Subcutaneous adipose tissue (tissue), 4 donors: ENCODE results near the gene ADCY9. TPM values are rescaled to one million over a fixed set of nuclear protein-coding genes. Genes with fewer than 3 reads are reported as not detected.

ENCODE experiments used
- total RNA-seq, 4 donors: library from RNA; depleted of rRNA; stranded (reverse); fragments of >200 nt; gene quantifications; one replicate each; pipeline ENCODE4 v1.1.0, GENCODE V29; 2016
- TF ChIP-seq, protein P1 (sequence below): fragments of 450-650 bp; IDR thresholded peaks from one replicate; pipeline ENCODE4 v1.5.1; 2016; ENCODE audit warnings: low read depth, mild to moderate bottlenecking, control low read depth, antibody characterized with exemption, moderate library complexity

Gene ADCY9
- total RNA-seq, 4 donors from 2014 or later: 9.5 to 16.4 (median 9.8) TPM

DNA sequence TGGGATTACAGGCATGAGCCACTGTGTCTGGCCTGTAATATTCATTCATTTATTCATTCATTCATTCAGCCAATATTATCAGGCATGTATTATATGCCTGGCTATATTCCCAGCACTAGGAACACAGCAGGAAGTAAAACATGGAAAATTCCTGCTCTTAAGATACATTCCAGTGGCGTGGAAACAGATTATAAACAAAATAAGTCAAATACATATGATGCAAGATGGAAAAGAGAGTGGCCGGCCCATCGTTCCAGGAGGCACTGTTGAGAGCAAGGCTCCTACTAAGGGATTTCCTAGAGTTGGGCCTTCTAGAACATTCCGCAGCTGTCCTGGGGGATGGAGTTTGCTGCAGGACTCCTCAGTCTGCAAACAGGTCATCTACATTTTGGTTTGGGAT is 17.7 kb downstream of the ADCY9 start:
- TF ChIP-seq, protein P1, sequence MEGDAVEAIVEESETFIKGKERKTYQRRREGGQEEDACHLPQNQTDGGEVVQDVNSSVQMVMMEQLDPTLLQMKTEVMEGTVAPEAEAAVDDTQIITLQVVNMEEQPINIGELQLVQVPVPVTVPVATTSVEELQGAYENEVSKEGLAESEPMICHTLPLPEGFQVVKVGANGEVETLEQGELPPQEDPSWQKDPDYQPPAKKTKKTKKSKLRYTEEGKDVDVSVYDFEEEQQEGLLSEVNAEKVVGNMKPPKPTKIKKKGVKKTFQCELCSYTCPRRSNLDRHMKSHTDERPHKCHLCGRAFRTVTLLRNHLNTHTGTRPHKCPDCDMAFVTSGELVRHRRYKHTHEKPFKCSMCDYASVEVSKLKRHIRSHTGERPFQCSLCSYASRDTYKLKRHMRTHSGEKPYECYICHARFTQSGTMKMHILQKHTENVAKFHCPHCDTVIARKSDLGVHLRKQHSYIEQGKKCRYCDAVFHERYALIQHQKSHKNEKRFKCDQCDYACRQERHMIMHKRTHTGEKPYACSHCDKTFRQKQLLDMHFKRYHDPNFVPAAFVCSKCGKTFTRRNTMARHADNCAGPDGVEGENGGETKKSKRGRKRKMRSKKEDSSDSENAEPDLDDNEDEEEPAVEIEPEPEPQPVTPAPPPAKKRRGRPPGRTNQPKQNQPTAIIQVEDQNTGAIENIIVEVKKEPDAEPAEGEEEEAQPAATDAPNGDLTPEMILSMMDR: no peak

DNA sequence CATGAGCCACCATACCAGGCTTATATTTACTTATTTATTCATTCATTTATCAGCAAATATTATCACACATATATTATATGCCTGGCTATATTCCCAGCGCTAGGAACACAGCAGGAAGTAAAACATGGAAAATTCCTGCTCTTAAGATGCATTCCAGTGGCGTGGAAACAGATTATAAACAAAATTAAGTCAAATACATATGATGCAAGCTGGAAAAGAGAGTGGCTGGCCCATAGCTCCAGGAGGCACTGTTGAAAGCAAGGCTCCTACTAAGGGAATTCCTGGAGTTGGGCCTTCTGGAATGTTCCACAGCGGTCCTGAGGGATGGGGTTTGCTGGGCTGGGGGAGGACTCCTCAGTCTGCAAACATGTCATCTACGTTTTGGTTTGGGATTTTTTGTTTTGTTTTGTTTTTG is 18.4 kb downstream of the ADCY9 start:
- TF ChIP-seq, protein P1: no peak

DNA sequence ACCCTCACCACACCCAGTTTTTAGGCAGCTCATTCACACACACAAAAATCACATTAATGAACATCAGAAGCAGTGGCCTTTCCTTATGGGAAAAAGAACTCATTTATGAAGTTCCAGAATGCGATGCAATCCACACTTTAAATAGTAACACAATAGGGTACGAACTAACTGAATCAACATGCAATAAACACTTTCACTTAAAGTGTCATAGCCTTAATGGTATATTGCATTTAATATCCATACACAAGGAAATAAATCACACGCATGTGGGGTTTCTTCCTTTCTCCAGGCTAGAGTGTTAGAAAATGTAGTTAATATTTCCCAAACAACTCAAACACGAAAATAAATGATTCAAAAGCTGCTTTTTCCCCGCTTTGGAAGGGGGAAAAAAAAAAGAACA is 19.7 kb downstream of the ADCY9 start:
- TF ChIP-seq, protein P1: no peak

DNA sequence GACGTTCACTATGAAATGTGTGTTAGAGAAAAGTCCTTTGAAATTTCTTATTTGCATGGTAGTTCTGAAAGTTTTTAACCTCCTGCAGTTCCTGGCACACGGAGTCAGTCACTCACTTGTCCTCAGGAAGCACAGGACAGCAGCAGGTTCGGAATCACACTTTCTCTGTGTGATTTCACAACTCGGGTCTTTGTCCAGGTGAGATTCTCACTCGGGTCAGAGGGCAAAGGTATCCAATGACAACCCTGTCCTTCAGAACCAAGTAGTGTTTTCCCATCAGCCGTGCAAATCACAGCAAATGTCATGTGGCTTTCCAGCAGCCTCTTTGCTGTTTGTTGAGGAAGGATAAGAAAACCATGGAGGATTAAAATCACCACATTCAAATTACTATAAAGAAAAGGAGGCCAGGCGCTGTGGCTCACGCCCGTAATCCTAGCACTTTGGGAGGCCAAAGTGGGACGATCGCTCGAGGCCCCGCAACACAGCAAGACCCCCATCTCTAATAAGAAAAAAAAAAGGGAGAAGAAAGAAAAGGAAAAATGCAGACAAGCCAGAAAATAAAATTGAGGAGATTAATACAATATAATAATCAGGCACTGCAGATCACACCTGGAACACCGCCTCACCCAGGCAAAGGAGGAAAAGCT is 22.0 kb downstream of the ADCY9 start:
- TF ChIP-seq, protein P1: no peak

DNA sequence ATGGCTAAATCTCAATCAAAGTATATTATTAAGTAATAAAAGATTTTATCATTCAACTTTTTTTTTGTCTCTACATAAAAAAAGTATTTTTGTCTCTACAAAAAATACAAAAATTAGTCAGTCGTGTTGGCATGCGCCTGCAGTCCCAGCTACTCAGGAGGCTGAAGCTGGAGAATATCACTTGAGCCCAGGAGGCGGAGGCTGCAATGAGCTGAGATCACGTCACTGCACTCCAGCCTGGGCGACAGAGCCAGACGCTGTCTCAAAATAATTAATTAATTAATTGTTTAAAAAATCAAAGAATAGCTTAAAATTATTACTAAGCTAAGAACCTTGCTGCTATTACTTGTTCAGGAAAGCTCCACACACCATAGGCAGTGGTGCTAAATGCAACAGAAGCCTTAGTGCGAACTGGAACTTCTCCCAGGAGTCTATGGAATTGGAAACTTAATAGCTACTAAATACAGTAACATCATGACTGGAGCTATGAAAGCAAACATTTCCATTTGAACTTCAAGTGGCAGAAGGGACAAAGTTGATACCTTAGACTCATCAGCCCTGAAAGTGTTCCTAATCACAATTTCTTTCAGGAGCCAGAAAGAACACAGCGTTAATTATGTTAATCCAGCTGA is 22.6 kb downstream of the ADCY9 start:
- TF ChIP-seq, protein P1: no peak

DNA sequence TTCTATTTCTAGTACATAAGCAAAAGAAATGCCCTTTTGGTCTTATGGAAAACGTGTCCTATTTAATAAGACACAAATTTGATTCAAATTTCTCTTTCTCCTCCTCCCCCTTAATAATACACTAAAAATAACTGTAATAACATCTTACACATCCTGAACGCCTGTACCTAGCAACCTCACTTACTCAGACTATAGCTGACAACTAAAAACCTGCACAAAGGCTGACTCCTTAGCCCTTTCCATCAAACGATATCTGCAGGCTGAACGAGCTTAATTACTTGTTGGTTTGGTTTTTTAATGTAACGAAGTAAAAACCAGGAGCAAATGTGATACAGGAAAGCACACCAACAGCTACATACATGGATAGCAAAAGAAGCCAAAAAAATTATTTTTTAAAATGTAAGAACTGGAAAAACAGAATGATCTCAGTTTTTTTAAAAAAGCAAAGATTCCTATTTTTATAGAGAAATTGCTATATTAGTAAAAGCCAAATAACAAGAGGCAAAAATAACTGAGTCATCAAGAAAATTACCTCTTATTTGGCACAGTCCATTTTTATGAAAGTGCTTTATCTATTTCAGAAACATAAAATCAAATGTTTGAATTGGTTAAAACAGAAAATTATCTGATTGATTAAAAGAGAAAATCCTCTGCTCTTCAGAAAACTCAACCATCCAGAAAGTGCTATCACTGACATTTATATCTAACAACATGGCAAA is 23.5 kb downstream of the ADCY9 start:
- TF ChIP-seq, protein P1: no peak
